HG03280 (cell line): Measurements from ENCODE around the gene CD40LG.

ENCODE experiments used
- ATAC-seq: cut with Tn5 transposase; IDR thresholded peaks from one replicate; pipeline ENCODE4 v1.9.1; 2021; ENCODE audit warnings: mild to moderate bottlenecking, moderate library complexity; ENCODE audit not compliant: unreplicated experiment

Gene CD40LG

DNA sequence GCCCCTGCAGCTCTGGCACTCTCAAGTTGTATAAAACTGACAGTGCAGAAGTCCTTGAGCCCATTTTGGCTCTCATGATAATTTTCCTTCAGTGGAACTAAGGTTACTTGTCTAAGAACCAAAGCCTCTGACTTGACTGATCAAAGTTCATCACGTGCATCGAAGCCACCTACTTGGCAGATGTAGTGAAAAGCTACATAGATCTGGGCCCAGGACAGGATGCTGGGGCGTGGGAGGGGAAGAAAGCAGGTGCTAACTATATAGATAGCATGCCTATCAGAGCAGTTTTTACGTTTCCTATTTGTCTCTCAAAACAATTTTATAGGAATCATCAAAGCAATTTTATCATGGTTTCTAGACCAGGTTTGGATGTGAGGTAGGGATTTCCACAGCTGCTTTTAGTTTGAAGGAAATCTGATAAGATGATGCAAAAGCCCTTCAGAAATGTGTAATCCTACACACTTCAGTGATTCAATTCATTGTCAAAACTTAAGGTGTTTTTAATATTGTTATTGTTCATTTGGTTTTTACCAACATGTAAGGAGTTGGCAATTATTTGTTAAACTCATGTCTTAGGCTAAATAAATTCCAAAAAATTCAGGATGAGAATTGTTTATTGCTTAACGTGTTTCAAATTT, 1.2 kb upstream of the CD40LG start:
- no peak for ATAC-seq

DNA sequence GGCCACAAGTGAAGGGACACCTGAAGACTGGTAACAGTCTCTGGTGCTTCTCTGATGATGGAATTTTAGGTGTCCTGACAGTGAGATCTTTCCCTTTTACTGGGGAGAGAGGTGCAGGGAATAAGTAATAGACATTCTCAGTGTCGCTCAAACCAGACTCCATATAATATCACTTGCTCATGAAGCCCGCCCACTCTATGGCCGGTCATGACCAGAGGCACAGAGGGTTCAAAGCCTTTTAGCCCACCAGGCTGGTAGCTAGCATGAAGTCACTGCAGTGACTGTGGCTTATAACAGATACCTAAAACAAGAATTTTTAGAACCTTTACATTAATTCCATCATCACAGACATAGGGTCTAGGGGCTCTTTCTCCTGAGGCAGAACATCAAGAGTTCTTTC, 2.9 kb downstream of the CD40LG start:
- ATAC-seq, result no peak

DNA sequence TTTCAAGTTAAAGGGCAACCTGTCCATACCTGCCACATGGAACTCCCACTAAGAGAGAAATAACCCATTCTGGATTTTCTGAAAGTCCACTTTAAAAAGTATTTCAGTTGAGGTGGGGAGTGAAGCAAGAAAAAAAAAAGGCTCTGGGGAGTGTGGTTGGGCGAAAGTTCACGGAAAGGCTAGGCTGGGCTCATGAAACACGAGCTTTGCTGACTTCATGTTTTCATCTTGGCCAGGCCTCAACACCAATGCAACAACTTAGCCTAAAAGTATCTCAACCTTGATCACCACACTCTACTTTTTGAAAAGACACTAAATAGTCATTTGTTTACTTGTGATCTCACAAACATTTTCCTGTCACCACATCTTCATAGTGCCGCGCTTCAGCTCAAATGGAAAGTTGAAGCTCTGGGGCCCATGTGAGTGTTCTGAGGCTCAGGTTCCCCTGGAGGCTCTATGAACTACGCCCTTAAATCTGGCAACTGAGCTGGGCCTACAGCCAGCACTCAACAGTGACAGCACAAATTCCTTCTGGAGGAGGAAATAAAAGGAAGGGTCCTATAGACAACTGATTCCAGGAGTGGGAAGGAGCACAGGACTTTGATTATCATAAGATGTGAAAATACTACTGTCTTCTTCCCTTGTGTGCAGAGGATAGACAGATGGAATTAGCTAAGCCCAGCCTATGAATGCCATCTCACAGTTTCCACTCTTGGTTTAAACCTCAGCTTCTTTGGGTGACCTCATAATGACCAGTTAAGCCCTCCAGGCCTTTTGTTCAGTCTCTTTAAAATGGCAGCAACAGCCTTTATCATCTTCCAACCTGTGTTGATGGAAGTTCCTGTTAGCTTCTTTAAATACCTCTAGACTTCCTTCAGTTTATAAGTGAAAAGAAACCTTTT, 5.1 kb downstream of the CD40LG start:
- ATAC-seq, result no peak

DNA sequence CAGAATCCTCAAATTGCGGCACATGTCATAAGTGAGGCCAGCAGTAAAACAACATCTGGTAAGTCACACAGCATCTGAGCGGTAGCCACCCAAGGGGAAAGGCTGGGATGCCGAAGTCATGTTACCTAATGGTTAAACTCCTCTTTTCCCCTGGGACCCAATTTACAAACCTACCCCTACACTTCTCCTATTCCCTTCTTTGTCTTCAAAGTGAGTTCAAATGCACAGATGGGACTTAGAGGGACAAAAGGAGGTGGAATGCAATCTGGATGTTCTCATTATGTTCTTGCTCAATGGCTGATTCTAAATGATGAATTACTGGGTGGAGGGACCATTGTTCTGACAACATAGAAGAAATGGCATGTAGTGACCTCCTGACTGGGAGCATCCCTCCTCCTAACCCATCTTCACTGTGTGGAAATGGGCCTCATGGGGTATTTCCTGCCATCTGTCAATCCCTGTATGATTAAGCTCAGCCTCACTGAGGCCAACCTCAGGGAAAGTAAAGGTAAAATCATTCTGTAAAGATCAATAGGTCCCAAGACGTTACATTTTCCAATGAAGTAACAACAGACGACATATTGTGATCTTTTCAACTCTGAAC, 8.5 kb downstream of the CD40LG start:
- no peak for ATAC-seq

DNA sequence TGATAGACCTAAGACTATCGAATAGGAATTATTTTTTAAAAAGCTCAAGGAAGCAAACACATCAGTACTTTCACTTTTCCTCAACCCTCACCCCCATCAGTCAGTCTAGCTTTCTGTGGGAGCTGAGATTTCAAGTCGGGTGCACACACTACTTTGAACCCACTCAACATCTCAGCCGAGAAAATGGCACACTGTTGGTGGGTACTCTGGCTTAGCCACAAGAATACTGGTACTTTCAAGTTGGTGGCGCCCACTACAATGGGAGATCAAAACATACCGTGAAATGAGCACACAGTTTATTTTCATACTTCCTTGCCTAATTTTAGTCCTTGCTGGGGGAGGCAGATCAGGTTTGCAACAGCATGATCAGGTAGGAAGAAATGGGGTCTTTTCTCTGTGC, 10.2 kb downstream of the CD40LG start:
- ATAC-seq, result no peak

DNA sequence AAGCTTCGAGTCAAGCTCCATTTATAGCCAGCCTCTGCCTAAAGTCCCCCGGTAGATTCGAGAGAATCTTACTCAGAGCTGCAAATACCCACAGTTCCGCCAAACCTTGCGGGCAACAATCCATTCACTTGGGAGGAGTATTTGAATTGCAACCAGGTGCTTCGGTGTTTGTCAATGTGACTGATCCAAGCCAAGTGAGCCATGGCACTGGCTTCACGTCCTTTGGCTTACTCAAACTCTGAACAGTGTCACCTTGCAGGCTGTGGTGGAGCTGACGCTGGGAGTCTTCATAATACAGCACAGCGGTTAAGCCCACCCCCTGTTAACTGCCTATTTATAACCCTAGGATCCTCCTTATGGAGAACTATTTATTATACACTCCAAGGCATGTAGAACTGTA, 11.2 kb downstream of the CD40LG start:
- no peak for ATAC-seq

DNA sequence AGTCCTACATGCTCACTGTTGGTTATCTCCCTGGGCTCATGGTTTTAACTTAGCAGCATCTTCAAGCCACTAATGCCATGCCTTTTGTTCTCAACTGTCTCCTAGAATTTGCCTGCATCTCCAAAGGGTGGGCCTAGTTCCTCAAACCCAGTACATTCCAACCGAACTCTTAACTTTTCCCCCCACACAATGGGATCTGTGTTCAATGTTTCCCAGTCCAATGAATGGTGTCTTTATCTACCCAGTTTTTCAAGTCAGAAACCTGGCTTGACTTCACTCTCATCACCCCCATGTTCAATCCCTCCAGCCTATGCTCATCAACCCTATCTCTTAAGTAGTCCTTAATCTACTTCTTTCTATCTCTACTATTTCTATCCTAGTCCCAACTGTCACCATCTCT, 12.9 kb downstream of the CD40LG start:
- ATAC-seq, result no peak

DNA sequence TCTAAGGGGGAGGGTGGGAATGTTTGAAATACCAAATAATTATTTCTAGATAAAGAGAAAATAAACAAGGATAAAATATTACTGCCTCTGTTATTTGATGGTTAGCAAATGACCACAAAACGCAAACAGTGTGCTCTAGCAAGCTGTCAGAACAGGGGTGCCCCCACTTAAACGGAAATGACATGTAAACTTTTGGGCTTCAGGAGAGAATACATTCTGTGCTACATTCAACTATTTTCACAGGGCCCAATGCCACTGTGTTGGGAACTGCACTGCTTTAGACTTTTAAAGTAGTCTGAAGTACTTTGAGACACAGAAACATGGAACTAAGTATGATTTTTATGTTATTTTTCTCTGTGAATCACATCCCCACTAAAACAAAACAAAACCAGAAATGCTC, 14.1 kb downstream of the CD40LG start:
- no peak for ATAC-seq

DNA sequence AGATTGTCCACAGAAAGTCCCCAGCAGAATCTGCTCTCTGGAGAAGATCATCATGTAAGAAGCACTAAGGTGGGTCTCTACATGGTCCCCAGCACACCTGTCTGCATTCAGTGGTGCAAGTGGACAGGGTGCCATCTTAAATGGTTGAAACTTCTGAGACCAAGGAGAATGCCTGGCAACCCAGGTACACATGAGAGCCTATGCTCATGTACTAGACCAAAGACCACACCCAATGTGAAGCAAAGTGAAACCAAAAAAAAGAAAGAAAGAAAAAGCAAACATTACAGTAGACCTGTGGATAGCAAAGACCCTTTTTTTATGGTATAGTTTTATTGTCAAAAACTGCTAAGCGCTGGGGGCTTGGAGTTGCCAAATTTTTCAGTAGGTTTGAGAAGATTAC, 15.0 kb downstream of the CD40LG start:
- ATAC-seq, result no peak

DNA sequence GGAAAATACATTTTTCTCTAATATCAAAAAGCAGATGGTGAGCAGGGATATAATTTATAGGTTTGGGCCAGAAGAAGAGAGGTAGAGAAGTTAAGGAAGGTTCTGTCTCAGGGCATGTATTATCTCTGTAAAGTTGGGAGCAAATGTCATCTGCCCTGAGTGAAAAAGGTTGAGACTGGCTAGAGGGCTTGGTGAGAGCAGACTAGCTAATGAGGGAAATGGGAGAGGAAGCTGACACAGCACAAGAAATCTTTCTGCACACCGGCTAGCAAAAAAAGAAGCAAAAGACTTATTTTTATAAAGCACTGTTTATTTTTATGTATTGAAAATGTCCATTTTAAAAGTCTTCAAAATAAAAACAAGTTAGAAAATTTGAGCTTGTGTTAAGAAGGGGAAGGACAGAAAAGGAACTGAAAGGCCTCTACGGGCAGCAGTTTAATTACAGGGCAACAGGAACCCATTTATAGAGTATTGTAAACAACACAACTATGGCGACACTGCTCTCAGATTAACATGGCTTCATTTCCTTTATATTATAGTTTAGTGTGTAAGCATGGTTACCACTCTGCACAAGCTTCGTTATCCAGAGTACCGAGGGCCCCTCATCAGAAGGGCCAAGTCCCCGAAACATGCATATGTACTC, 17.4 kb downstream of the CD40LG start:
- ATAC-seq, result peak; percentile 69

DNA sequence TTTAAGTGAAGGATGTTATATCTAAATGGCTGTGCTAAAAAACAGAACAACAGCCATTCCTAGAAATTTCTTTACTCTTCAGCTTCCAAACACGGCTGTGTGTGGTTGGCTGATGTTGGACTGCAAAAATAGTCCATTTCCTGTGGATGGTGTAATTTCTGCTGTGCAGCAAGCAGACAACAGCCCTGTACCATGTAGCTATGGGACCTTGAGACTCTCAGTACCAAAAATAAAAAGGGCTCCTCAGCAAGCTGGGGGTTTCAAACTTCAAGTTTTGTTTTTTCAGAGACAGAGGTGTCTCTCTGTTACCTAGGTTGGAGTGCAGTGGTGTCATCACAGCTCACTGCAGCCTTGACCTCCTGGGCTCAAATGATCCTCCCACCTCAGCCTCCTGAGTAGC, 18.1 kb downstream of the CD40LG start:
- ATAC-seq, result peak; percentile 47

DNA sequence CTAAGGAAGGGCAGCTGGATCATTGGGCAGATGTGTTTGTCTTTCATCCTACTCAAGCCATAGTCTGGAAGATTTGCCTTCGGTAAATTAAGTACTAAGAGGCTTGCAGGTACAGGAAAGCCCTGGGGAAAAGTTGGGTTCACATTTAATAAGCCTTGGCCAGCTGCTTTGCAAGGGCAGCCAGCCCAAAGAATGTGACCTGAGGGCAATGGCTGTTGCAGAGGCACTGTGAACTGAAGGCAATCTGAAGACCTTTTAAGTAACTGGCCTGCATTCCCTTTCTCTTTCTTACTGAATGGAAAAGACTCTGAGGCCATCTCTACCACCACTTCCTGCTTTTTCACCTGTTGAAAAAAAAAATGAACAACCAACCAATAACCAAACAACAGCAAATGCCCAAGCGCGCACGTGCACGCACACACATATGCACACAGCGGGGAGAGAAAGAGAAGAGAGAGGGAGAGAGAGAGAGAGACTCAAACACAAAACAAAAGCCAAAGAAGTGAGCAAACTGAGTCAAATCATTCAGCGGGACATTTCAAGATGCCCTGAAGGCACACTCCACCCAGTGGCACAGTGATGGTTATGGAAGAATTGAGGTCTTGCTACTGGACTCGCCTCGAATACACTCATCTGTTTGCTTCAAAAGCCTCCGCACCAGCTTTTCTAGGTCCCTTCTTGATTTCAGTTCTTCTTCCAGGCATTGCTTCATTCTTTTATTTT, 19.6 kb downstream of the CD40LG start:
- no peak for ATAC-seq

DNA sequence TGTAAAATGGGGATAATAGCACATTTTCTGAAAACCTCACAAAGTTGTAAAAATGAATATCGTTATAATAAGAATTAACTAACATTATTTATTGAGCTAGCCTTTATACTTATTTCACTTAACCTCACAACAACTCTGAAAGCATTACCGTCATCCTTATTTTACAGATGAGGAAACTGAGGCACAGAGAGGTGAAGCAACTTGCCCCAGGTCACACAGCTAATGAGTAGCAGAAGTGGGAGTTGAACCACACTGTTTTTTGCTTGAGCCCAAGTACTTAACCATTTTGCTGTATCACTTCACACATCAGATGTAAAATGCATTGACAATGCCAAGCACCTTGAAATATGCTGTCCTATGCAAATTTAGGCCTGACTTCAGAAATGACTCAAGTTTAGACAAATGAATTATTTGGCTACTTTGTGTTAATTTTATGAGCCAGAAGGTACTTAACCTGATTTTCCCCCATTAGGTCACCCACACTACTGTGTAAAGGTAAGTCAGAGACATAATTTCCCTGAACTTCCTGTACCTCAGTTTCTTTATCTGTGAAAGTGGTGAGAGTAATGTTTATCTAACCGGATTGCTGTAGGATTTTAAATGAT, 23.1 kb downstream of the CD40LG start:
- ATAC-seq, result no peak

DNA sequence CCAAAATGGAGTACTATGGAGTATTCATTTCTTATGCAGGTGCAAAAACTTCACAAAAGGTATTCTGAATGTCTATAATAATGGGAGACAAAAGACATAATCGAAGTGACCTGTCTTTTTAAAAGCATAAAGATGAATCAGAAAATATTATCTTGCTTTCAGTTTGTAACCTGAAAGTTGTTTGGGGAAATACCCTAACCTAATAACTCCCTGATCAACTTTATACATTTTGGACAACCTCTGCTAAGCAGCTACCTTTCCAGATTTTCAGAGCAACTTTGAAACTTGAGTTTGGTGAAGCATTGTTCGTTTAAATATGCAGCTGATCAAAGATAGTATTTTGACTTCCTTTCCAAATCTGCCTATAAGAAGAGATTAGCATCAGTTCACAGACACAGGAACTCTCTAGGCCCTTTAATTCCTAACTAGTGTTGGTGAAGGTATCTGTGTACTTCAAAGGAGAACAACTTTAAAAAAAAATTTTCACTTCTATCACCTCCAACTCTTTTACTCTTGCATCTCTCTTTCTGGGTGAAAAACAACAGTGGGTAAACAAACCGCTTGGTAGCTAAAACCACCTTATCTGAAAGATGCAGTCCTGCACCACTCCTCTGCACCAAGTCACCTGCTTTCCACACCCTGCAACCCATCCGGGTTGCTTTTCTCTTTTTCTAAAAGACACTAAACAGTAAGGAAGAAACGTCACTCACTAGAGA, 26.5 kb downstream of the CD40LG start:
- no peak for ATAC-seq

DNA sequence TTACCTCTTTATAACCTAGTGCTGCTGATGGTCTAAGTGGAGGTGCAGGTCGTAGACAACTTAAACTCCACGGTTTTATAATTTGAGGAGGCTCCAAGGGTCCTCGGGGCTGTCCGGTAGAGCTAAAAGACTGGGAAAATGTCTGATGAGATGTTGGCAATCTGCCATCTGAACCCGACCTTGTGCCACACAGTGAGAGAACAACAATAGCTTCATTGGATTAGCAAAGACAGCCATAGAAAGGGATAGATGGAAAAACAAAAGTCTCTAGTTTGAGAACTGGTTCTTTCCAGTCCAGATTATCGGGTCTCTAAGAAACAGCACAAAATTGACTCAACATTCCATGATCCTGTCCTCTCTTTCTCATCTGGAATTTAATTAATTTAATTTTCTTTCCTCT, 31.6 kb downstream of the CD40LG start:
- ATAC-seq, result no peak

DNA sequence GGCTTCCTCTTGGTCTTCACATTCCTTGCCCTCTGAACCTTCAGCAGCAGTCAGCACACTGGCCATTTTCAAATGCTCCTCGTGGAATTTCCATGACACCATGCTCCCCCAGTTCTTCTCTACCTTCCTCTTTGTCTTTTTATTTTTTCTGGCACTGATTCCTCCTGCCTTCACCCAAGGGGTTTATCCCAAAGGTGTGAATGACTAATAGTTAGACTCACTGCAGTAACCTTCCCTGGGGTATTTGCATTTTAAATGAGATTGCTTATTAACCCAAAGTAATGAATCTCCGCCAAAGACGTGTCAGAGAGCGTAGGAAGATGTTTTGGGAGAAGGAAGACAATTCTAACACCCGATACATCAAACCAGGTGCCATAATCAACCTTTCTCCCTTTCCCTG, 36.2 kb downstream of the CD40LG start:
- no peak for ATAC-seq

DNA sequence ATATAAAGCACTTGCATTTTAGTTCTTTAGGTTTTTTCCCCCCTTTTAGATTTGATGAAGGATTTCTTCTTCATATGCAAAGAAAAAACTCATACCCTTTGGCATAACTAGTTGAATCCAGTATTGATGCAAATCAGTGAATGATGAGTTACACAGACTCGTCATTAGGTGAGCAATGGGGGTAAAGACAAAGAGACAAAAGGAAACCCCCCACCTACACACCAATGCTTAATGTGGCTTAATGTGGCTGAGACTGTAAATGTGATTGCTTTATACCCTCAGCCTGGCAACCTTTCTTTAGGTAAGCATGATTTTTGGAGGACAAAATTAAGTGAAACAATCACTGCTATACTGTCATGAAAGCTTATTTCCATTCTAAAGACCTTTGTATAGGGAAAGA, 39.5 kb downstream of the CD40LG start:
- ATAC-seq, result no peak

DNA sequence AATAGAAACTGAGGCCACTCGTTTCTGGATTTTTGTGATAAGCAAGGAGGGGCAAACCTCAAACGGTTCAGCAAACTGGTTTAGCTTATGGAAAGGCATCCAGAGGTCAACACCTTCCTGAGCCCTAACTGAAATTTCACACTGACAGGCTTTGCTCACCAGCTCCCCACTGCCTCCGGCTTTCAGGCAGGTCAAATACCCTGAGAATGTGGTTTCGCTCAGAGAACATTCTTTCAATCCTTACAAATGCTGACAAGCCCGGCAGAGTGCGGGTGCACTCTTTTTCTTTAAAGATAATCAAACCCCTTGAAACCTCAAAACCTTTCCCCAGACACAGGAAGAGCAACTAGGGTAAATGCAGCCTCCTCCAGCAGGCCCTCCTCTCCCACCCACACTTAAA, 41.5 kb downstream of the CD40LG start:
- no peak for ATAC-seq

DNA sequence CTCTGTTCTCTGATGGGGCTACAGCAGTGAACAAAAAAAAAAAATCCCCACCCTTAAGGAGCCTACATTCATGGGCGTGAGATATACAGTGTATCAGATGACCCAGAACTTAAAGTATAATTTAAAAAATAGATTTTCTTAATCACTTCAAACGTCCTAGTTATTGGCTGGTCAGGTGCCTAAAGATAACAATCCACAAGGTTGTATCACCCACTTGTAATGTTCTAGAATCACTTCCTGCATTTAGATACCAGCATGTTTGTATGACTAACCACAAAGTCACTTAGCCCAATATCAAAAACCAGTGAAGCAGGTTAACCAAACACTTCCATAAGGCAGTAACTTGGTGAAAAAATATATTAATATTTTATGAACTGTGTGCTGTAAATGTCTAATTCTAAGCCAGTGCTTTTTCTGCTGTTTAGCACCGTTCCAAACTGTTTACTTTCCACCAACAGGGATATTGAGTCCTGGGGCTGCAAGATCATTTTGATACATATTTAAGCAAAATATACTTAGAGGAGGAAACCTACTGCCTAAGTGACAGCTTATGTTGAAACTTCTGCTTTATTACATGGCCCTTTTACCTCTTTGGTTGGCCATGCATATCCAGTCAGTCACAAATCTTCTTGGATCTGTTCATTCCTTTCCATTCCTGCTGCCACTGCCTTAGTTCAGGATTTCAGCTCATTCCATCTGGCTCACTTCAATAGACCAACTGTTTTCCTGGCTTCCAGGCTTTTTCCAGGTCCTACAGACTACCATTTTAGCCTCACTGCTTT, 43.3 kb downstream of the CD40LG start:
- ATAC-seq, result no peak
